ENCODE results near the gene WDR64. TPM values are rescaled to one million over a fixed set of nuclear protein-coding genes. Genes with fewer than 3 reads are reported as not detected.

Gene WDR64
- total RNA-seq, 1 experiment from 2014 or later = not detected

DNA sequence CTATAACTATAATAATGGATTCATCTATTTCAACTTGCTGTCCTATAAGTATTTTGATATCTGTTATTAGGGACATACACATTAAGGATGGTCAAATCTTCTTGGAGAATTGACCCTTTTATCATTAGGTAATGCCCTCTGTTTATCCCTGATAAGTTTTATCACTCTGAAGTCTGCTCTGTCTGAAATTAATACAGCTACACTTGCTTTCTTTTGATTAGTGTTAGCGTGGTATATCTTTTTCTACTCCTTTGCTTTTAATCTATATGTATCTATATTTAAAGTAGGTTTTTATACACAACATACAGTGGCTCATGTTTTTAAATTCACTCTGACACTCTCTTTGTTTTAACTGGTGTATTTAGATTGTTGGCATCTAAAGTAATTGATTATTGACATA is 126.0 kb downstream of the WDR64 start:
- no peaks in the 10 kb centered on the region for H3K27me3 ChIP-seq (ENCODE audit: low read length)
- H3K4me3 ChIP-seq (ENCODE audit: low read length) = no peak overlapping the region
- H2AFZ ChIP-seq (ENCODE audit: low read length) = no peak overlapping the region
- no peak for ATAC-seq
- H3K79me2 ChIP-seq (ENCODE audit: low read length) = no peaks in the 10 kb centered on the region
- intact Hi-C loops (cut with micrococcal nuclease) = no loop called here
- no peaks in the 10 kb centered on the region for H3K36me3 ChIP-seq (ENCODE audit: low read depth, low read length)
- H3K27ac ChIP-seq (ENCODE audit: low read length) = no peak overlapping the region
- H3K9ac ChIP-seq (ENCODE audit: low read length) = no peak overlapping the region
- H3K9me3 ChIP-seq (ENCODE audit: low read length) = no peaks in the 10 kb centered on the region
- POLR2A ChIA-PET (ENCODE audit: unreplicated experiment) = no interaction called here
- no peaks in the 10 kb centered on the region for H3F3A ChIP-seq (ENCODE audit: low read length, unreplicated experiment)
- no peak overlapping the region for H3K4me2 ChIP-seq (ENCODE audit: low read length)
- DNase-seq = no peak
- CTCF ChIA-PET = no interaction called here
- H4K20me1 ChIP-seq (ENCODE audit: low read length) = no peaks in the 10 kb centered on the region
- no peaks in the 10 kb centered on the region for H3K9me2 ChIP-seq (replicated peaks; ENCODE audit: low read length)
- no TSS peak for BruUV-seq (replicated peaks)
- peaks cover 7% of the 10 kb centered on the region for H3K4me1 ChIP-seq (ENCODE audit: insufficient read depth, low read length)
- TF ChIP-seq EZH2 (IDR thresholded peaks at IDR 0.05; ENCODE audit: low read length, unreplicated experiment) (no peak), EZH2phosphoT487 (IDR thresholded peaks at IDR 0.05; ENCODE audit: borderline replicate concordance, low read length) (no peak)
- TF ChIP-seq, protein P1, sequence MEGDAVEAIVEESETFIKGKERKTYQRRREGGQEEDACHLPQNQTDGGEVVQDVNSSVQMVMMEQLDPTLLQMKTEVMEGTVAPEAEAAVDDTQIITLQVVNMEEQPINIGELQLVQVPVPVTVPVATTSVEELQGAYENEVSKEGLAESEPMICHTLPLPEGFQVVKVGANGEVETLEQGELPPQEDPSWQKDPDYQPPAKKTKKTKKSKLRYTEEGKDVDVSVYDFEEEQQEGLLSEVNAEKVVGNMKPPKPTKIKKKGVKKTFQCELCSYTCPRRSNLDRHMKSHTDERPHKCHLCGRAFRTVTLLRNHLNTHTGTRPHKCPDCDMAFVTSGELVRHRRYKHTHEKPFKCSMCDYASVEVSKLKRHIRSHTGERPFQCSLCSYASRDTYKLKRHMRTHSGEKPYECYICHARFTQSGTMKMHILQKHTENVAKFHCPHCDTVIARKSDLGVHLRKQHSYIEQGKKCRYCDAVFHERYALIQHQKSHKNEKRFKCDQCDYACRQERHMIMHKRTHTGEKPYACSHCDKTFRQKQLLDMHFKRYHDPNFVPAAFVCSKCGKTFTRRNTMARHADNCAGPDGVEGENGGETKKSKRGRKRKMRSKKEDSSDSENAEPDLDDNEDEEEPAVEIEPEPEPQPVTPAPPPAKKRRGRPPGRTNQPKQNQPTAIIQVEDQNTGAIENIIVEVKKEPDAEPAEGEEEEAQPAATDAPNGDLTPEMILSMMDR (conservative IDR thresholded peaks at IDR 0.05; ENCODE audit: low read depth, low read length) = no peak

DNA sequence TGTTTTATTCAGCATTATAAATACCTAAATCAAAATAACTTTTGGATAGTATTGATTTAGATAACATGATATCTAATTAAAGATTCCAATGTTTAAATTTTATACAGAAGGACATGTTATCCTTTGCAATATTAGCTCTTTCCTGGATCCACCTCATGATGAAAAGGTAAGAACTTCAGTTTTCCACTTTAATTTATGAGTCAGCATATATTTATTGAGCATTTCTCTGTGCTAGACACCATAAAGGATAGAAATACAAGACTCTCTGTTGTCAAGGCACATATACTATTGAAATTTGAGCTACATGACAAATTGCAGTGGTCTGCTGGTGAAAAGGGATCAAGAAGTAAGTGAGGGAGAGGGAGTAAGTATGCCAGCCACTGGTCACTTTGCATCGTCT is 127.8 kb downstream of the WDR64 start:
- Histone ChIP-seq H3K4me3 (ENCODE audit: low read length) (no peak overlapping the region), H3K27me3 (ENCODE audit: low read length) (no peaks in the 10 kb centered on the region), H3K4me2 (ENCODE audit: low read length) (no peak overlapping the region), H3K4me1 (ENCODE audit: insufficient read depth, low read length) (peaks cover 7% of the 10 kb centered on the region), H3K9me3 (ENCODE audit: low read length) (no peaks in the 10 kb centered on the region), H3K27ac (ENCODE audit: low read length) (no peak overlapping the region), H3K79me2 (ENCODE audit: low read length) (no peaks in the 10 kb centered on the region), H4K20me1 (ENCODE audit: low read length) (no peaks in the 10 kb centered on the region), H2AFZ (ENCODE audit: low read length) (no peak overlapping the region), H3K36me3 (ENCODE audit: low read depth, low read length) (no peaks in the 10 kb centered on the region), H3F3A (ENCODE audit: low read length, unreplicated experiment) (no peaks in the 10 kb centered on the region), H3K9ac (ENCODE audit: low read length) (no peak overlapping the region), H3K9me2 (replicated peaks; ENCODE audit: low read length) (no peaks in the 10 kb centered on the region)
- POLR2A ChIA-PET (ENCODE audit: unreplicated experiment) = no interaction called here
- no peak for DNase-seq
- no TSS peak for BruUV-seq (replicated peaks)
- TF ChIP-seq EZH2 (IDR thresholded peaks at IDR 0.05; ENCODE audit: low read length, unreplicated experiment) (no peak), EZH2phosphoT487 (IDR thresholded peaks at IDR 0.05; ENCODE audit: borderline replicate concordance, low read length) (no peak)
- TF ChIP-seq, protein P1 (conservative IDR thresholded peaks at IDR 0.05; ENCODE audit: low read depth, low read length) = no peak
- CTCF ChIA-PET = no interaction called here
- ATAC-seq = peak; percentile 47
- intact Hi-C loops (cut with micrococcal nuclease) = no loop called here

DNA sequence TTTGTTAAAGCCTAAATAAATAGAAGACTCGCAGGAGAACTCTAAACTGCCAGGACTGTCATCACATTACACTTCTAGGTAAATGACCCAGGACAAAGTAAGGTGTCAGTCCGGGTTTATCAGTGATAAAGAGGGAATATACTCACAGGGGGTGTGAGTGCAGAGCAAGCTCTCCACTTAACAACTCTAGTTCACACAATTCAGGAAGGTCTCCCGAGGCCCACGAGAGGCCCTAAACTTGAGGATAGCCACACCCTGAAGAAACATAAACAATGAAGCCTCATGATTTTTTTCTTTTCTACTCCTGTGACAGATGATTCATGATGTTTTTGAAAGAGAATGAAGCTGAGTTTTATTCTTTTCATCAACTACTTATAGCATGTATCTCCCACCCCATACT is 130.3 kb downstream of the WDR64 start:
- Histone ChIP-seq H3K27ac (ENCODE audit: low read length) (no peak overlapping the region), H3F3A (ENCODE audit: low read length, unreplicated experiment) (no peaks in the 10 kb centered on the region), H3K9ac (ENCODE audit: low read length) (no peak overlapping the region), H3K4me3 (ENCODE audit: low read length) (no peak overlapping the region), H3K36me3 (ENCODE audit: low read depth, low read length) (no peaks in the 10 kb centered on the region), H3K4me2 (ENCODE audit: low read length) (no peak overlapping the region), H3K4me1 (ENCODE audit: insufficient read depth, low read length) (peaks cover 7% of the 10 kb centered on the region), H3K9me2 (replicated peaks; ENCODE audit: low read length) (no peaks in the 10 kb centered on the region), H3K9me3 (ENCODE audit: low read length) (no peaks in the 10 kb centered on the region), H3K27me3 (ENCODE audit: low read length) (no peaks in the 10 kb centered on the region), H4K20me1 (ENCODE audit: low read length) (no peaks in the 10 kb centered on the region), H3K79me2 (ENCODE audit: low read length) (no peaks in the 10 kb centered on the region), H2AFZ (ENCODE audit: low read length) (peak overlapping the region; percentile 40; the same call in 1 of the 2 replicates)
- ChIA-PET POLR2A (ENCODE audit: unreplicated experiment) (no interaction called here), CTCF (no interaction called here)
- TF ChIP-seq, protein P1 (conservative IDR thresholded peaks at IDR 0.05; ENCODE audit: low read depth, low read length) = no peak
- TF ChIP-seq EZH2 (IDR thresholded peaks at IDR 0.05; ENCODE audit: low read length, unreplicated experiment) (no peak), EZH2phosphoT487 (IDR thresholded peaks at IDR 0.05; ENCODE audit: borderline replicate concordance, low read length) (no peak)
- ATAC-seq (peak; percentile 57), DNase-seq (peak; percentile 32)
- intact Hi-C loops (cut with micrococcal nuclease) = no loop called here
- BruUV-seq (replicated peaks) = no TSS peak
